Measurements from ENCODE around the gene UNC5C.

DNA sequence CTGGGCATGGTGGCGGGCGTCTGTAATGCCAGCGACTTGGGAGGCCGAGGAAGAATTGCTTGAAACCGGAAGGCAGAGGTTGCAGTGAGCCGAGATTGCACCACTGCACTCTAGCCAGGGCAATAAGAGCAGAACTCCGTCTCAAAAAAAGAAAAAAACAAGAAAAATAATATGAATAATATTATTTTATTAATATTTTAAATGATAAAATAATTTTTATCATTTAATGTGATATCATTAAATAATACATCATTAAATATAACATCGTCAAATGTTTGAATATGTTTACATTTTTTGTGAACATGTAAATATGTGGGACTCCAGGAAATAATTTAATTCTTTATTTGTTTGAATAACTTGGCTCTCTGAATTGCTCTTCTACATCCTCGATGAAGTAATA, 15.5 kb downstream of the UNC5C start:
- TF ChIP-seq, protein P1, sequence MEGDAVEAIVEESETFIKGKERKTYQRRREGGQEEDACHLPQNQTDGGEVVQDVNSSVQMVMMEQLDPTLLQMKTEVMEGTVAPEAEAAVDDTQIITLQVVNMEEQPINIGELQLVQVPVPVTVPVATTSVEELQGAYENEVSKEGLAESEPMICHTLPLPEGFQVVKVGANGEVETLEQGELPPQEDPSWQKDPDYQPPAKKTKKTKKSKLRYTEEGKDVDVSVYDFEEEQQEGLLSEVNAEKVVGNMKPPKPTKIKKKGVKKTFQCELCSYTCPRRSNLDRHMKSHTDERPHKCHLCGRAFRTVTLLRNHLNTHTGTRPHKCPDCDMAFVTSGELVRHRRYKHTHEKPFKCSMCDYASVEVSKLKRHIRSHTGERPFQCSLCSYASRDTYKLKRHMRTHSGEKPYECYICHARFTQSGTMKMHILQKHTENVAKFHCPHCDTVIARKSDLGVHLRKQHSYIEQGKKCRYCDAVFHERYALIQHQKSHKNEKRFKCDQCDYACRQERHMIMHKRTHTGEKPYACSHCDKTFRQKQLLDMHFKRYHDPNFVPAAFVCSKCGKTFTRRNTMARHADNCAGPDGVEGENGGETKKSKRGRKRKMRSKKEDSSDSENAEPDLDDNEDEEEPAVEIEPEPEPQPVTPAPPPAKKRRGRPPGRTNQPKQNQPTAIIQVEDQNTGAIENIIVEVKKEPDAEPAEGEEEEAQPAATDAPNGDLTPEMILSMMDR (IDR thresholded peaks at IDR 0.05): no peak
- TF ChIP-seq POLR2AphosphoS5 (IDR thresholded peaks at IDR 0.05): no peak
